KMS-11 (cell line): ENCODE results near the gene C16orf74.

ENCODE experiments used
- H2AFZ ChIP-seq: fragments of 200-600 bp; sonication (generic); 2 replicates; pipeline ENCODE4 v1.6.1; 2016; ENCODE audit warnings: antibody characterized with exemption, mixed run types, low read depth
- H3K27ac ChIP-seq: fragments of 200-600 bp; sonication (generic); 2 replicates; pipeline ENCODE4 v1.6.1; 2016; ENCODE audit warnings: mild to moderate bottlenecking, mixed run types
- H3K27me3 ChIP-seq: fragments of 200-600 bp; sonication (generic); 2 replicates; pipeline ENCODE4 v1.6.1; 2017; ENCODE audit warnings: mild to moderate bottlenecking, low read depth, mixed run types, moderate library complexity; ENCODE audit not compliant: insufficient read depth
- H3K36me3 ChIP-seq: fragments of 200-600 bp; sonication (generic); 2 replicates; pipeline ENCODE4 v1.6.1; 2017; ENCODE audit warnings: mild to moderate bottlenecking, mixed run types; ENCODE audit not compliant: insufficient read depth
- H3K4me1 ChIP-seq: fragments of 200-600 bp; sonication (generic); 2 replicates; pipeline ENCODE4 v1.6.1; 2016; ENCODE audit warnings: mild to moderate bottlenecking, low read depth, mixed run types; ENCODE audit not compliant: poor library complexity, severe bottlenecking
- H3K4me2 ChIP-seq: fragments of 200-600 bp; sonication (generic); 2 replicates; pipeline ENCODE4 v1.7.0; 2016; ENCODE audit warnings: mild to moderate bottlenecking, mixed run types
- H3K4me3 ChIP-seq: fragments of 200-600 bp; sonication (generic); IDR thresholded peaks from 2 replicates; pipeline ENCODE4 v1.6.1; 2017; ENCODE audit warnings: low read depth, low read length, mixed read lengths; ENCODE audit not compliant: insufficient read depth
- H3K79me2 ChIP-seq: fragments of 200-600 bp; sonication (generic); 2 replicates; pipeline ENCODE4 v1.6.1; 2016; ENCODE audit warnings: low read depth, mixed run types; ENCODE audit not compliant: insufficient read depth
- H3K9ac ChIP-seq: fragments of 200-600 bp; sonication (generic); 2 replicates; pipeline ENCODE4 v1.6.1; 2016; ENCODE audit warnings: mild to moderate bottlenecking, mixed run types
- H4K20me1 ChIP-seq: fragments of 200-600 bp; sonication (generic); 2 replicates; pipeline ENCODE4 v1.6.1; 2016; ENCODE audit warnings: mild to moderate bottlenecking, mixed run types; ENCODE audit not compliant: insufficient read depth
- TF ChIP-seq, protein P1 (sequence below): fragments of 200-600 bp; sonication (generic); conservative IDR thresholded peaks from 2 replicates; pipeline ENCODE4 v1.6.1; 2017; ENCODE audit warnings: low read depth, mild to moderate bottlenecking, antibody characterized with exemption, low read length, moderate library complexity, mixed read lengths

The C16orf74 gene

GRCh38 chr16:85697431-85697830, 53.5 kb downstream of the C16orf74 start:
- H3K27me3 ChIP-seq, result peaks cover 66% of the 10 kb centered on the region
- no peaks in the 10 kb centered on the region for H3K4me1 ChIP-seq
- no peak overlapping the region for H3K9ac ChIP-seq
- no peaks in the 10 kb centered on the region for H4K20me1 ChIP-seq
- H3K4me2 ChIP-seq, result no peak overlapping the region
- H2AFZ ChIP-seq, result no peak overlapping the region
- no peaks in the 10 kb centered on the region for H3K79me2 ChIP-seq
- H3K4me3 ChIP-seq, result no peak overlapping the region
- H3K36me3 ChIP-seq, result no peaks in the 10 kb centered on the region
- TF ChIP-seq, protein P1, sequence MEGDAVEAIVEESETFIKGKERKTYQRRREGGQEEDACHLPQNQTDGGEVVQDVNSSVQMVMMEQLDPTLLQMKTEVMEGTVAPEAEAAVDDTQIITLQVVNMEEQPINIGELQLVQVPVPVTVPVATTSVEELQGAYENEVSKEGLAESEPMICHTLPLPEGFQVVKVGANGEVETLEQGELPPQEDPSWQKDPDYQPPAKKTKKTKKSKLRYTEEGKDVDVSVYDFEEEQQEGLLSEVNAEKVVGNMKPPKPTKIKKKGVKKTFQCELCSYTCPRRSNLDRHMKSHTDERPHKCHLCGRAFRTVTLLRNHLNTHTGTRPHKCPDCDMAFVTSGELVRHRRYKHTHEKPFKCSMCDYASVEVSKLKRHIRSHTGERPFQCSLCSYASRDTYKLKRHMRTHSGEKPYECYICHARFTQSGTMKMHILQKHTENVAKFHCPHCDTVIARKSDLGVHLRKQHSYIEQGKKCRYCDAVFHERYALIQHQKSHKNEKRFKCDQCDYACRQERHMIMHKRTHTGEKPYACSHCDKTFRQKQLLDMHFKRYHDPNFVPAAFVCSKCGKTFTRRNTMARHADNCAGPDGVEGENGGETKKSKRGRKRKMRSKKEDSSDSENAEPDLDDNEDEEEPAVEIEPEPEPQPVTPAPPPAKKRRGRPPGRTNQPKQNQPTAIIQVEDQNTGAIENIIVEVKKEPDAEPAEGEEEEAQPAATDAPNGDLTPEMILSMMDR, result no peak
- H3K27ac ChIP-seq, result no peak overlapping the region

DNA sequence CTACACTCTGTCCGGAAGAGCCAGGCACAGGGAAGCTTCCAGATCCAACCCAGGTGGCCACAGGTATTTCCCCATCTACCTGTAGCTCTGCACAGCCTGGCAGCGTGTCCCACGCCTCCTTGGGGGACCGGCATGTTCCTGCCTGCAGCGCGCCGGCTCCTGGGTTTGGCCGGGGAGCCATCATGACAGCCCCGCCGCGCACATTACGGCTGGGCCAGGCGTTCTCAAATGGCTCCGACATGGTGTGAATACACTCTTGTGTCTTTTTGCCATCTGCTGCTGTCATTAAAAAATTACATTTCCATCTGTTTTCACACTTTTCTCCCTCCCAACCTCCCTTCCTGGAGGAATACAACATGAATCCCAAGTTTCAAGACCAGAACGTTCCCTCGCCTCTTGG, 54.1 kb downstream of the C16orf74 start:
- no peak overlapping the region for H3K9ac ChIP-seq
- H3K4me2 ChIP-seq, result no peak overlapping the region
- TF ChIP-seq, protein P1, result no peak
- H3K79me2 ChIP-seq, result no peaks in the 10 kb centered on the region
- H3K4me3 ChIP-seq, result no peak overlapping the region
- H3K27ac ChIP-seq, result no peak overlapping the region
- H3K27me3 ChIP-seq, result peaks cover 61% of the 10 kb centered on the region
- no peaks in the 10 kb centered on the region for H3K4me1 ChIP-seq
- H2AFZ ChIP-seq, result no peak overlapping the region
- H3K36me3 ChIP-seq, result no peaks in the 10 kb centered on the region
- no peaks in the 10 kb centered on the region for H4K20me1 ChIP-seq

GRCh38 chr16:85695196-85696128, 55.4 kb downstream of the C16orf74 start:
- Histone ChIP-seq H2AFZ (no peak overlapping the region), H3K9ac (no peak overlapping the region), H4K20me1 (no peaks in the 10 kb centered on the region), H3K4me1 (no peaks in the 10 kb centered on the region), H3K36me3 (no peaks in the 10 kb centered on the region), H3K4me2 (no peak overlapping the region), H3K4me3 (no peak overlapping the region), H3K27me3 (peaks cover 52% of the 10 kb centered on the region), H3K79me2 (no peaks in the 10 kb centered on the region), H3K27ac (no peak overlapping the region)
- TF ChIP-seq, protein P1, result no peak

- Histone ChIP-seq H3K9ac (no peak overlapping the region), H3K27ac (no peak overlapping the region), H3K4me1 (peaks cover 14% of the 10 kb centered on the region), H3K4me2 (no peak overlapping the region), H4K20me1 (no peaks in the 10 kb centered on the region), H2AFZ (no peak overlapping the region), H3K4me3 (no peak overlapping the region), H3K79me2 (peaks cover 30% of the 10 kb centered on the region), H3K27me3 (peaks cover 12% of the 10 kb centered on the region), H3K36me3 (peaks cover 3% of the 10 kb centered on the region; the same call in 1 of the 2 replicates)
- TF ChIP-seq, protein P1, result no peak
These were observed 60.3 kb downstream of the C16orf74 start for GRCh38 chr16:85690469-85691064.
